Measurements from ENCODE around the gene AQP12B. TPM values are rescaled to one million over a fixed set of nuclear protein-coding genes. Genes with fewer than 3 reads are reported as not detected.
A peak's percentile ranks its signal among the peaks of the same experiment; 100 is the strongest.

AQP12B gene
- total RNA-seq, 1 donor = not detected

- no peak overlapping the region for H3K4me3 ChIP-seq (ENCODE audit: insufficient read depth, low read length)
- no peak overlapping the region for H3K27ac ChIP-seq (ENCODE audit: low read depth, low read length)
- H3K79me2 ChIP-seq (ENCODE audit: insufficient read depth, low read length) = no peaks in the 10 kb centered on the region
- H3K4me1 ChIP-seq (ENCODE audit: insufficient read depth, low read length) = peaks cover 5% of the 10 kb centered on the region
- DNase-seq (ENCODE audit: insufficient read length, low spot score, missing footprints) = peak; percentile 72
- TF ChIP-seq, protein P1, sequence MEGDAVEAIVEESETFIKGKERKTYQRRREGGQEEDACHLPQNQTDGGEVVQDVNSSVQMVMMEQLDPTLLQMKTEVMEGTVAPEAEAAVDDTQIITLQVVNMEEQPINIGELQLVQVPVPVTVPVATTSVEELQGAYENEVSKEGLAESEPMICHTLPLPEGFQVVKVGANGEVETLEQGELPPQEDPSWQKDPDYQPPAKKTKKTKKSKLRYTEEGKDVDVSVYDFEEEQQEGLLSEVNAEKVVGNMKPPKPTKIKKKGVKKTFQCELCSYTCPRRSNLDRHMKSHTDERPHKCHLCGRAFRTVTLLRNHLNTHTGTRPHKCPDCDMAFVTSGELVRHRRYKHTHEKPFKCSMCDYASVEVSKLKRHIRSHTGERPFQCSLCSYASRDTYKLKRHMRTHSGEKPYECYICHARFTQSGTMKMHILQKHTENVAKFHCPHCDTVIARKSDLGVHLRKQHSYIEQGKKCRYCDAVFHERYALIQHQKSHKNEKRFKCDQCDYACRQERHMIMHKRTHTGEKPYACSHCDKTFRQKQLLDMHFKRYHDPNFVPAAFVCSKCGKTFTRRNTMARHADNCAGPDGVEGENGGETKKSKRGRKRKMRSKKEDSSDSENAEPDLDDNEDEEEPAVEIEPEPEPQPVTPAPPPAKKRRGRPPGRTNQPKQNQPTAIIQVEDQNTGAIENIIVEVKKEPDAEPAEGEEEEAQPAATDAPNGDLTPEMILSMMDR (IDR thresholded peaks at IDR 0.05; ENCODE audit: extremely low read depth, low read depth, low read length) = no peak
- no peaks in the 10 kb centered on the region for H3K36me3 ChIP-seq (ENCODE audit: insufficient read depth, low read length)
- H2AFZ ChIP-seq (ENCODE audit: low read length) = no peak overlapping the region
- no peaks in the 10 kb centered on the region for H3K9me3 ChIP-seq (ENCODE audit: low read depth, low read length)
- no peaks in the 10 kb centered on the region for H3K27me3 ChIP-seq (ENCODE audit: insufficient read depth, low read length)
- no peaks in the 10 kb centered on the region for H4K20me1 ChIP-seq (ENCODE audit: insufficient read depth, low read length)
- no peak overlapping the region for H3K4me2 ChIP-seq (ENCODE audit: insufficient read depth, low read length)
These were observed 54.8 kb downstream of the AQP12B start for GRCh38 chr2:240627736-240628506.

GRCh38 chr2:240626531-240627300, 56.0 kb downstream of the AQP12B start:
- TF ChIP-seq, protein P1 (IDR thresholded peaks at IDR 0.05; ENCODE audit: extremely low read depth, low read depth, low read length) = no peak
- peak; percentile 77 for DNase-seq (ENCODE audit: insufficient read length, low spot score, missing footprints)
- Histone ChIP-seq H2AFZ (ENCODE audit: low read length) (no peak overlapping the region), H4K20me1 (ENCODE audit: insufficient read depth, low read length) (no peaks in the 10 kb centered on the region), H3K79me2 (ENCODE audit: insufficient read depth, low read length) (no peaks in the 10 kb centered on the region), H3K4me2 (ENCODE audit: insufficient read depth, low read length) (no peak overlapping the region), H3K9me3 (ENCODE audit: low read depth, low read length) (no peaks in the 10 kb centered on the region), H3K4me3 (ENCODE audit: insufficient read depth, low read length) (no peak overlapping the region), H3K27ac (ENCODE audit: low read depth, low read length) (no peak overlapping the region), H3K36me3 (ENCODE audit: insufficient read depth, low read length) (no peaks in the 10 kb centered on the region), H3K27me3 (ENCODE audit: insufficient read depth, low read length) (no peaks in the 10 kb centered on the region), H3K4me1 (ENCODE audit: insufficient read depth, low read length) (peaks cover 5% of the 10 kb centered on the region)

Small RNA genes within 50 kb of the gene (small RNA-seq; reads per million reads assigned to genes)
- not detected for gene AC011298.3

Other genes starting within 250 kb of the AQP12B start
- gene GPC1, start 247.2 kb downstream of the AQP12B start, total RNA-seq = 44.8 and 54.3 TPM in 2 replicates
- 11.2 and 11.5 TPM in 2 replicates for gene ANKMY1, start 124.9 kb downstream of the AQP12B start, total RNA-seq
- gene DUSP28, start 122.5 kb downstream of the AQP12B start, total RNA-seq = 3.2 and 4.7 TPM in 2 replicates
- gene RNPEPL1, start 114.4 kb downstream of the AQP12B start, total RNA-seq = 13.0 and 14.7 TPM in 2 replicates
- 21.0 and 22.1 TPM in 2 replicates for gene CAPN10, start 96.2 kb downstream of the AQP12B start, total RNA-seq
- gene GPR35, start 57.4 kb downstream of the AQP12B start, total RNA-seq = 1.1 and 1.5 TPM in 2 replicates
- not detected in 2 replicates for gene AQP12A, start 9.0 kb upstream of the AQP12B start, total RNA-seq
- gene KIF1A, start 137.3 kb upstream of the AQP12B start, total RNA-seq = under 0.01 TPM in 1 of 2 replicates, not detected in the other
- gene AGXT, start 185.9 kb upstream of the AQP12B start, total RNA-seq = not detected in 2 replicates
- gene MAB21L4, start 213.3 kb upstream of the AQP12B start, total RNA-seq = not detected in 2 replicates
- gene CROCC2, start 223.5 kb upstream of the AQP12B start, total RNA-seq = under 0.01 TPM in 2 replicates

All from osteoblast (primary cell).